Upper lobe of left lung (tissue), 4 donors: ENCODE data around the gene LMBR1.

Experiments used
- CTCF ChIP-seq, 6 experiments: fragments of 450-650 bp in 4 of 6; fragments of 200-600 bp in 2 of 6; sonication (generic) in 2 of 6; IDR thresholded peaks; one replicate each; pipeline ENCODE4 v1.5.1; 2016 to 2019; ENCODE audit warnings: antibody characterized with exemption in 6 of 6
- POLR2A ChIP-seq, 4 donors: fragments of 450-650 bp; IDR thresholded peaks; one replicate each; pipeline ENCODE4 v1.5.1; 2016 to 2017; ENCODE audit warnings: antibody characterized with exemption in 4 of 4, mild to moderate bottlenecking in 2 of 4

GRCh38 chr7:156842317-156842716 is 50.7 kb downstream of the LMBR1 start:
- TF ChIP-seq CTCF (IDR thresholded peaks at IDR 0.05) (no peak), POLR2A (IDR thresholded peaks at IDR 0.05) (no peak)
